GM21390 (cell line): ENCODE data around the gene ZNF292.

Source experiments
- ATAC-seq: cut with Tn5 transposase; IDR thresholded peaks from one replicate; pipeline ENCODE4 v1.9.1; 2021; ENCODE audit not compliant: unreplicated experiment

Gene ZNF292

DNA sequence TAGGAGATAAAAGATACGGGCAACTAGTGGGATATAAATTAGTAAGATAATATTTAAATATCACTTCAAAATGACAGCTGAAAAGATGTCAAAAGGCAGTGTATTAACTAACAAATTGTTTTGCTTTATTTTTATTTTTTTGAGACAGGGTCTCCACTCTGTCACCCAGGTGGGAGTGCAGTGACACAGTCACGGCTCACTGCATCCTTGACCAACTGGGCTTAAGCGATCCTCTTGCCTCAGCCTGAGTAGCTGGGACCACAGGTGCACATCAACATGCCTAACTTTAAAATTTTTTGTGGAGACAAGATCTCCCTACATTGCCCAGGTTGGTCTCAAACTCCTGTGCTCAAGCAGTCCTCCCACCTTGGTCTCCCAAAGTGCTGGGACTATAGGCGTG, 5.9 kb downstream of the ZNF292 start:
- ATAC-seq = no peak

DNA sequence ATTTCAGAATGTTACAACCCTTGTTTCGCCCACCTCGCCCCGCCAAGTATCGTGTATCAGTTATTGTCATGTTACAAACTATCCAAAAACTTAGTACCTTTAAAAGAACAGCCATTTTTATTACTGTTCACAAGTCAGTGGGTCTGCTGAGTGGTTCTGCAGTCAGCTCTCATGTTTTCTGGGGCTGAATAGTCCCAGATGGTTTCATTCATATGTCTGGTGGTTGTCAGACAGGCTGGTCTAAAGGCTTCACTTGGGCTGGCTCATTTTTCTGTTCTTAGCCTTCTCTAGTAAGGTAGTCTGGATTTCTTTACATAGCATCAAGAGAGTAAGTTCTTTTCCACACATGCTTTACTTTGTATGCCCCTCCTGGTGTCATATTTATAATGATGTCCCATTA, 8.6 kb downstream of the ZNF292 start:
- no peak for ATAC-seq

GRCh38 chr6:87164506-87164905, 9.1 kb downstream of the ZNF292 start:
- no peak for ATAC-seq

- no peak for ATAC-seq
Measured at GRCh38 chr6:87165185-87165584, 9.8 kb downstream of the ZNF292 start.

DNA sequence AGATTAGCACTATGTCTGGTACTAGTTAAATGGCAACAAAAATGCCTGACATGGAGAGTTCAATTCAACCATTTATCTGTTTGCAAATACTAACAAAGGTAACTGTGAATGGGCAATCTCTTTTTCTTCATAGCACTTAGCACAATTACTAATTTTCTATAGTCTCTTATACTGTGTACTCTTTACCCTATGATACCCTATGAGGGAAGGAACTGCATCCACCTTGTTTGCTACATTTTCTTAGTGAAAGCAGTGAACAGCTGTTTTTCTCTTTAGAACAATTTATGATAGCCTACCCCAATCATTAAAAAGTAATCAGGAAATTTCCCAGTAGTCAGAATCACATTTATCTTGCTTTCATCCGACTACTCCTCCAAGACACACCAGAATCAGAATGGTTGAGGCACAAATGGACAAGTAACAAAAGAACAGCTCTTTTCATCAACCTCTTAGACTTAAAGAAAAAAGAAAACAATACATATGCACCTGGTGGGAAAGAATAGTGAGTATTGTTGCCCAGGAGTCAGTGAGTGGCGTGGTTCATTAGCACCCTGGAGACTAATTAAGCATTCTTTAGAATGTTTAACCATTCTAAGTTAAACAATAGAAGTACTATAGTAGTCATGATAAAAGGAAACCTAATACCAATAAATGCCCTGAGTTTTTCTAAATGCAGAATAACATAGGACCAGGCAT, 16.7 kb downstream of the ZNF292 start:
- no peak for ATAC-seq

DNA sequence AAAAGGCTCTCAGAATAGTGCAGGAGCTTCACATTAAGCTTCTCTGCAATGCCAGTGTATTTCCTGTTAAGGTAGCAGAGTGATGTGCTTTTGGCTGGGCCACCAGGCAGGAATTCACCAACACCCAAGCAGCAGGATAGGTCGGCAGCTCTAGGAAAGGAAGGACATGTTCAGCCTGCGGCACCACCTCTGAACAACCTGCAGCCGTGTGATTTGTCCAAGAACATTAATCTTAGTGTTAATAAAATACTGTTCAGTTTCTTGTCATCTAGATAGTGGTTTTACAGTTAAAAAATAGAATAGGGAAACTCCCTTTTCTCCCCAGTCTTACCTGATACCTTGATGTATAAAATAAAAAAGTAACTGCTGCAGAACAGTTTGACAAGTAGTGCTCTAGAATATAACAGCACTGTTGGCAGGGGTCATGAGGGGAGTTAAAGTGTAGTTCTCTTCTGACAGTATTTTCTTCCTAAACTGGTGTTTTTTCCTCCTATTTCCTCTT, 18.8 kb downstream of the ZNF292 start:
- ATAC-seq = peak; percentile 51

DNA sequence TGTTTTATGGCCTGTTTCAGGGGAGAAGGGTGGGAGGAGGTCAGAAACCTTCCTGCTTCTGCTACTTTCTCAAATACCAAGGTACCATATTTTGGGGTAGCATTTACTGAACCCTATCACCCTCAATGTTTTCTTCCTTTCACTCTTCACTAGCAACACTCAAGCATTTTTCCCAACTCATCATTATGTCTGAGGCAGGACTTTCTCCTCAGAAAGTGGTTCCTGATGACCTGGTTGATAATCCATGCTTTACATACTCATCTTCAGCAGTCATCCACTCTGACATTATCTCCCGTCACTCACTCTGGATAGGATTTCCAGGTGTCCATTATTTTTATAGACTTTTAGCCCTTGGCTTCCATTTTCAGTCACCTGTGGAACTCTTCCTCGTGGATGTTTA, 21.1 kb downstream of the ZNF292 start:
- no peak for ATAC-seq

DNA sequence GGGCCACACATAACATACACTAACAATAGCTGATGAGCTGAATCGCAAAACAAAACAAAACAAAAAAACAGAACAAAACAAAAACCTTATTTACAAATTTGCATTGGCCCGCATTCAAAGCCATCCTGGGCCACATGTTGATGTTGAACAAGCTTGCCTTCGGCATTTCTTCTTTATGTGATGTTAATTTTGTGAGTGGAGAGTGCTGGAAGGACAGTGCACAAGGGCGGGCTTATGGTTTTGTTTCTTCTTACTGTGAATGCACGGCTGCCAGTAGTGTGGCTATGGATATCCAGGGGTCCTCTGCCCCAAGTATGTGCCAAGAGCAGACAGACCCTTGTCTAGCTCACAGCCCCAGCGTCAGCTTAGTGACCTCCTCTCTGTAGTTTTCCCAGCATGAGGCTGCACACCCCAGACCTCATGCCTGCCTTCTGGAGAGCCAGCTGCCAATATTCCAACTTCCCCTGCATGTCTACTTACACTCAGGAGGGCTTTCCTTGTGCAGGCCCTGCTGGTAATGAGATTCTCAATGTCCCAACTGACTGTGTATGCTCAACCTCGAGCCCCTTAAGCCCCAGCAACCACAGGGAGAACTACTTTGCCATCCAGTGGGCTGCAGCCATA, 24.9 kb downstream of the ZNF292 start:
- ATAC-seq = no peak

GRCh38 chr6:87181903-87182302, 26.5 kb downstream of the ZNF292 start:
- no peak for ATAC-seq

DNA sequence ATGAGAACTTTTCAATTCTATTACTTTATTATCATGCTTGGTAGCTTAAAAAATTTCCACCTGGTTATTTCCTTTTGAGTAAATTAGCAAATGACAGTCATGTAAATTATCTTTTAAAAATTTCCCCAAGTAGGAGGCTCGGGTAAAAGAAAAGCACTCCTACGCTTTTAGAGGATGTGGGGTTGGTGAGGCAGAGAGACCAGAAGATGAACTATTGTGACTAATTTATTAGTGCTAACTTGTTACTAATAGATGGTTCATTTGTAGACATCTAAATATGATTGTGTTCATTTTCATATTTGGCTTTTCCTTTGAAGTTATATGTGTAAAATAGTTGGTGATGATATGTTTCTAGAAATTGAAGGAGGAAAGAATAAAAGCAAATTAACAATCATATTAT, 27.0 kb downstream of the ZNF292 start:
- peak; percentile 66 for ATAC-seq

DNA sequence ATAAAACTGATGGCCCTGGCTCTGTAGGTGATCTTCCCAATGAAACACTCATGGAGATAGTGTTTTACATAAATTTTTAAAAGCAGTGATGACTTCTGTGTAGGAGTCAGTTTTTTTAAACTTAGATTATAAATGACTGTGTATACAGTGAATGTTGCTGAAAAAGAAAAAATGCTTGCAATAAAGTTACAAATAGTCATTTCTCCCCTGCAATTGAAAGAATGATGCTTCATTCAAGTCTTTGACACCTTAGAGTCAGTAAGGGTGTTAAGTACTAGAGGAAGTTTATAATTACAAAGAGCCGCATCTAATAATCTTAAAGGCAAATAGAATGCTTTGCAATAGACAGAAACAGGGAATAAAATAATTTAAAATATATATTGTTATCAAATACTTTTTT, 27.6 kb downstream of the ZNF292 start:
- ATAC-seq = no peak

DNA sequence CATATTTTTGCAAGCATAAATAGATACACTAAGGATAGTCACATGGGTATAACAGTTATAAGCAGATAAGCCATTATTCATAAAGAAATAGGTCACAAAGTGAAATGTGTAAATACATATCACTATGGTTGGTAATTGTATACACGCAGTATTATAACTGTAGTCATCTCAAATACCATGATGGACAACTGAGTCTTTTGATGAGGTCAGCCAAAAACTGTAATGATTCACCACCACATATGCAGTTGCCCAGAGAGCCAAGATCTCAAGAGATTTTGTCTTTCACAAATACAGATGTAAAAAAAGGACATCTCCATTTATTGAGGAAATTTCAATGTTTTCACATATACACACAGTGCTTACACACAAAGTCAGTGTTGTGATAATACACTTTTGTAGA, 28.3 kb downstream of the ZNF292 start:
- no peak for ATAC-seq

- no peak for ATAC-seq
Measured at GRCh38 chr6:87184762-87185250, 29.4 kb downstream of the ZNF292 start.

DNA sequence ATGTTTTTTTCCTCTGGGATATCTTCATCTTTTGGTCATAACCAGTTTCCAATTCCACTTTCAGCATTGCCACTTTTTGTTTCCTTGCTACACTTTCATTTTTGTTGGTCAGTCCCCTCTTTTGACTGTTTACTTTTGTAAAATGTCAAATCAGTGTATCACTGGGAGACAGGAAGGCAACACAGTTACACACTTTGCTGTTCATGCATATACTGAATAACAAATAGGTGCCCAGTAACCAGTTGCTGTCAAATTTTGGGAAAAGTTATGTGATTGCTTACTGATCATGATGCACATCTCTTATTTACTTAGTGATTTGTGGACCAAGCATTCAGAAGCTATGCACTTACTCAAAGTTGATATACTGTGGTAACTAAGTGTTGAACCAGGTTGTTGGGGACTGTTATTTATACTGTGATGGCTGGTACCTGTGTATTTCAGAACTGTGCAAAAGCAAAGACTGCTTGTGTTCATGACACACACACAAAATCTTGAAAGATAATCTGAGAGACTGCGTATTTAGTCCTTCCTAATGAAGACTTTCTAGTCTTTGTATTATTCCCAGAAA, 41.0 kb downstream of the ZNF292 start:
- ATAC-seq = no peak

DNA sequence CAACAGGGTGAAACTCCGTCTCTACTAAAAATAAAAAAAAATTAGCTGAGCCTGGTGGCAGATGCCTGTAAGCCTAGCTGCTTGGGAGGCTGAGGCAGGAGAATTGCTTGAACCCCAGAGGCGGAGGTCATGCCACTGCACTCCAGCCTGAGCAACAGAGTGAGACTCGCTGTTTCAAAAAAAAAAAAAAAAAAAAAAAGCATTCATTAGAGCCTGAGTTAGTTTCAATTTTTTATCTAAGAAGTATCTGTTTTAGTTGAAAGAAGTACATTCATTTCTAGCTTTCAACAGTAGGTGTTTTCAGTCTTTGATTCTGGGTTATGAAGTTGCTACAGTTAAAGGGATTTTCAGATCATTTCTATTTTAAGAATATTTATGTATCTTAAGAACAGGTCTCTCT, 42.2 kb downstream of the ZNF292 start:
- ATAC-seq = peak; percentile 76

DNA sequence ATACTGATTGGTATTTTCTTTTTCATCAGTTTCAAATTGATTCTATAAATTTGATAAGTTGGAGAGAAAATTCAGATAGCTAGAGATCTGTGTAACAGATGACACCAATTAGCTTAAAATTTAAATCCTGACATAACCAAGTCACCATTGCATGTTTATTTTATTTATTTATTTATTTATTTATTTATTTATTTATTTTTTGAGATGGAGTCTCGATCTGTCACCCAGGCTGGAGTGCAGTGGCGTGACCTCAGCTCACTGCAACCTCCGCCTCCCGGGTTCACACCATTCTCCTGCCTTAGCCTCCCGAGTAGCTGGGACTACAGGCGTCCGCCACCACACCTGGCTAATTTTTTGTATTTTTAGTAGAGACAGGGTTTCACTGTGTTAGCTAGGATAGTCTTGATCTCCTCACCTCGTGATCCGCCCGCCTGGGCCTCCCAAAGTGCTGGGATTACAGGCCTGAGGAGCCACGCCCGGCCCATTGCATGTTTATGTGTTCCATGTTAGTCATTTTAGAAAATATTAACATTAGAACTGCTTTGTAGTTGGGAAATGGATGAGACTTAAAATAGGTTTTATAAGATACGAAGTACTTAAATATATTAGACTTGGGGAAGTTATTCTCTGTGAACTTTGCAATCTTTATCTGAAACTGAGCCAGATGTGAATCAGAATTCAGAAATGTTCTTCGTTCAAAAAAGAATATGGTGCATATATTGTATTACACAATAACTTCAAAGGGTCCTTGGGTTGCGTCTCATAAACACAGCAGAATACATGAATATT, 42.9 kb downstream of the ZNF292 start:
- peak; percentile 6 for ATAC-seq

- no peak for ATAC-seq
Measured at GRCh38 chr6:87199787-87200186, 44.4 kb downstream of the ZNF292 start.

DNA sequence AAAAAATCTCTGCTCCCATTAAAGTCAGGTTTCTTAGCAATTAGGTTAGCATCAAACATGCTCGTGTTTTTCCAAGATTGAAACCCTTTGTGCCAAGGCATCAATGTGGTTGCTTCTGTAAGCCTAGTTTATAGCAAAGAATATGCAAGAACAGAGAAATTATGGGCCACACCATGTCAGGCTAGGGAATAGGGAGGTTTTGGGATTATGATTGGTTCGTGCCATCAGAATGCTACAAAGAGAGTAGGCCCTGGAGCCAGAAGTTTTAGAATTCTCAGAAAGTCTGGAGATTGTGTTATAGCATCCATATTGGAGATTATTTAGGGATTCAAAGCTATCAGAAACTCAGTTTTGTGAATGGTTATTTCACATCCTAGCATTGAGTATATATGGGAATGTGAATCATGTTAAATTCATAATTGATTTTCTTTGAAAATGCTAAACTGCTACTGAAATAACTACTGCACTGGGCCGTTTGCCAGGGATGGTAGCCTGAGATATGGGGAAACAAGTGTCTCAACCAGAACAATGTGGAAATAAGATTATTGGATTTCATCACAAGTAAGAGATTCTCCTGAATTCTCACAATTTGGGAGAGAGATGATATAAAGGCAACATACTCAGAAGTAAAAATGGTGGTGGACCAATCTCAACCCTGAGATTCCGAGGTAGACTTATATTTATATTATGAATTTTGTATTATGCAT, 45.3 kb downstream of the ZNF292 start:
- no peak for ATAC-seq

DNA sequence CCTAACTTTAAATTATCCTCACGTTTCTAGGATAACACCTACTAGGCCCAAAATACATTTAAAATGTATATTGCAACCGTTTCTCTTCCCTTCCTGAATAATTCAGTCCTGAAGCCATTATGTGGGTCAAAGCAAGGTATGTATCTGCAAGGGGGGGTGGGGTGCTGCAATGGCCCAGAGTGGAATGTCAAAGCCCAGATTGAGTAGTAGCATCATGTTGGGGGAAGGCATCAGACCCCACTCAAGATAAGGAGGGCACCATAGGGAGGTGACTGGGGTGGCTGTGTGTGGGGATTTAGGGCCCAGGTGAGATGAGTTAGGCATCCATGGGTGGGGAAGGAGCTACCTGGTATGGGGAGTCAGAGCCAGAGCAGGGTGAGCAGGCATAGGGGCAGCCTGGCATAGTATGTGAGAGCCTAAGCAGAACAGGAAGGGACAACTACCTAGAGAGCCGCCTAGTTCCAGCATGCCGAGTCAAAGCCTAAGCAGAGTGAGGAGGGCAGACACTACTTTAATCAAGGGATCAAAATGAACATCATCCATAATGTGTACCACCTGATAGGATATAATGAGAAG, 48.2 kb downstream of the ZNF292 start:
- no peak for ATAC-seq

DNA sequence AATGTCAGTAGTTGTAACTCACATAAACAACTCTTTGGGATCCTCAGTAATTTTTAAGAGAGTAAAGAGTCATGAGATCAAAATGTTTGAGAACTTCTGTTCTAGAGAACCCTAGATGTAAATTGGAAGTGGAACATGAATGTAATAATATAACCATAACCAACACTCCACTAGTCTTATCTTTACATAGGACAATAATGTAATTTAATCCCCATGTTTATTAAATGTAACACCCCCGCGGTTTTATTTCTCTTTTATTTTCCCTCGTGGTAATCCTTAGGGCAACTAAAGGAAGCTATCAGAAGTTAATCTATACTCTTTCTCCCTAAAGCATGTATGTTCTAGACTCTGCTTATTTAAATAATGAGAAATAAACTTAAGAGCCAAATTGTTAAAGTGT, 54.4 kb downstream of the ZNF292 start:
- ATAC-seq = no peak

DNA sequence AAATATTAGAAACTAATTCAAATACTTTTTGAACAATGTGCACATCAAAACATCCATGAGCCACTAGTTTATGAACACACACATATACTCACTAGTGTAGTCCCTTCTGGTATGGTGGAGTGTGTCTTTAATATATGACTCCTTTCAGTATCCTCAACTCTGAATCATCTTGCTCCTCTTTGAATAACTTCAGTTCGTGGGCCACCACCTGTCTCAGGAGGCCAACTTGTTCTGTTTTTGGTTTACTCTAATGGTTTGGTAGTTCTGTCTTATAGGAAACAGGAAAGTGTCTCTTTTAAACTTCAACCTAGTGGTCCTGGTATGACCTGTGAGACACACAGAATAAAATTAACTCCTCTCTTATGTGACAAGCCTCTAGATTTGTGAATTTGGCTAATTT, 55.6 kb downstream of the ZNF292 start:
- peak; percentile 96 for ATAC-seq
